ENCODE results near the gene SNTA1. TPM values are rescaled to one million over a fixed set of nuclear protein-coding genes. Genes with fewer than 3 reads are reported as not detected.

Gene SNTA1
- total and polyA plus RNA-seq, 2 of the 13 experiments (the other 11 are each of a cell fraction or from before 2014, with no cell fraction given), result 16.4 to 18.3 TPM

DNA sequence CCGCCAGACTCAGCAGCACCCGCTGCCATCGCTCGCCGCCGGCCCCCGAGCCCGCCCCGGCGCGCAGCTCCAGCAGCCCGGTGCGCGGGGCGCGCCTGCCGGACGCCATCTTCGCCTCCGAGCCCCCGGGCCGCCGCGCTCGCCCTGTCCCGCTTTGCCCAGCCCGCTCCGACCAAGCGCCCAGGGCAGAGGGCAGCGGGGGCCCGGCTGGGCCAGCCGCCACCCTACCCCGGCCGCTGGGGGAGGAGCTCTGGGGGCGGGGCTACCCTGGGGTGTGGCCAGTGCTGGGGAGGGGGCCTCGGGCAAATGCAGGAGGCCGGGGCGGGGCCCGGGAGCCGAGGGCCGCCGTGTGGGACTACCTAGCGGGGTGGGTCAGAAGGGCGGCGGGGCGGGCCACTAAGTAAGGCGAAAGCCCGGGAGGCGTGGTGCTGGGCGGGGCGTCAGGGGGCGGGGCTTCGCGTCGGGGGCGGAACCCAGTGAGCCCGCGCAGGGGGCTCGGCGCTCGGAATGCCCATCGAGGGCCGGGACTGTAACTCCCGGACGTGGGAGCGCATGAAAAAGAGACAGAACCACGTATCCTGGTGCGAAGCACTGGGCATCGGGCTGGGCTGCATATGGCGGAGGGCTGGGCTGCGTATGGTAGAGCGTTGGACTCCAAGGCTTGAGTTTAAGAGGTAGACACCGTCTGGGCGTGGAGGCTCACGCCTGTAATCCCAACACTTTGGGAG is at the start of gene SNTA1 (continued):
- TF ChIP-seq, protein P1, sequence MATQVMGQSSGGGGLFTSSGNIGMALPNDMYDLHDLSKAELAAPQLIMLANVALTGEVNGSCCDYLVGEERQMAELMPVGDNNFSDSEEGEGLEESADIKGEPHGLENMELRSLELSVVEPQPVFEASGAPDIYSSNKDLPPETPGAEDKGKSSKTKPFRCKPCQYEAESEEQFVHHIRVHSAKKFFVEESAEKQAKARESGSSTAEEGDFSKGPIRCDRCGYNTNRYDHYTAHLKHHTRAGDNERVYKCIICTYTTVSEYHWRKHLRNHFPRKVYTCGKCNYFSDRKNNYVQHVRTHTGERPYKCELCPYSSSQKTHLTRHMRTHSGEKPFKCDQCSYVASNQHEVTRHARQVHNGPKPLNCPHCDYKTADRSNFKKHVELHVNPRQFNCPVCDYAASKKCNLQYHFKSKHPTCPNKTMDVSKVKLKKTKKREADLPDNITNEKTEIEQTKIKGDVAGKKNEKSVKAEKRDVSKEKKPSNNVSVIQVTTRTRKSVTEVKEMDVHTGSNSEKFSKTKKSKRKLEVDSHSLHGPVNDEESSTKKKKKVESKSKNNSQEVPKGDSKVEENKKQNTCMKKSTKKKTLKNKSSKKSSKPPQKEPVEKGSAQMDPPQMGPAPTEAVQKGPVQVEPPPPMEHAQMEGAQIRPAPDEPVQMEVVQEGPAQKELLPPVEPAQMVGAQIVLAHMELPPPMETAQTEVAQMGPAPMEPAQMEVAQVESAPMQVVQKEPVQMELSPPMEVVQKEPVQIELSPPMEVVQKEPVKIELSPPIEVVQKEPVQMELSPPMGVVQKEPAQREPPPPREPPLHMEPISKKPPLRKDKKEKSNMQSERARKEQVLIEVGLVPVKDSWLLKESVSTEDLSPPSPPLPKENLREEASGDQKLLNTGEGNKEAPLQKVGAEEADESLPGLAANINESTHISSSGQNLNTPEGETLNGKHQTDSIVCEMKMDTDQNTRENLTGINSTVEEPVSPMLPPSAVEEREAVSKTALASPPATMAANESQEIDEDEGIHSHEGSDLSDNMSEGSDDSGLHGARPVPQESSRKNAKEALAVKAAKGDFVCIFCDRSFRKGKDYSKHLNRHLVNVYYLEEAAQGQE (IDR thresholded peaks at IDR 0.05; ENCODE audit: borderline replicate concordance in 1 of 2, low read depth in 1 of 2, low read length in 2 of 2), result no peak
- TF ChIP-seq, protein P2, sequence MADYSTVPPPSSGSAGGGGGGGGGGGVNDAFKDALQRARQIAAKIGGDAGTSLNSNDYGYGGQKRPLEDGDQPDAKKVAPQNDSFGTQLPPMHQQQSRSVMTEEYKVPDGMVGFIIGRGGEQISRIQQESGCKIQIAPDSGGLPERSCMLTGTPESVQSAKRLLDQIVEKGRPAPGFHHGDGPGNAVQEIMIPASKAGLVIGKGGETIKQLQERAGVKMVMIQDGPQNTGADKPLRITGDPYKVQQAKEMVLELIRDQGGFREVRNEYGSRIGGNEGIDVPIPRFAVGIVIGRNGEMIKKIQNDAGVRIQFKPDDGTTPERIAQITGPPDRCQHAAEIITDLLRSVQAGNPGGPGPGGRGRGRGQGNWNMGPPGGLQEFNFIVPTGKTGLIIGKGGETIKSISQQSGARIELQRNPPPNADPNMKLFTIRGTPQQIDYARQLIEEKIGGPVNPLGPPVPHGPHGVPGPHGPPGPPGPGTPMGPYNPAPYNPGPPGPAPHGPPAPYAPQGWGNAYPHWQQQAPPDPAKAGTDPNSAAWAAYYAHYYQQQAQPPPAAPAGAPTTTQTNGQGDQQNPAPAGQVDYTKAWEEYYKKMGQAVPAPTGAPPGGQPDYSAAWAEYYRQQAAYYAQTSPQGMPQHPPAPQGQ (CRISPR knock-in tag; IDR thresholded peaks at IDR 0.05; ENCODE audit: borderline replicate concordance), result no peak
- TF ChIP-seq NONO (IDR thresholded peaks at IDR 0.05) (no peak), NONO (CRISPR knock-in tag; conservative IDR thresholded peaks at IDR 0.05) (no peak; the same call in 1 of the 2 replicates), ARNT (IDR thresholded peaks at IDR 0.05) (no peak), ZNF703 (CRISPR knock-in tag; IDR thresholded peaks at IDR 0.05; ENCODE audit: borderline replicate concordance) (no peak), CHD2 (IDR thresholded peaks at IDR 0.05; ENCODE audit: low read depth, low read length) (no peak; the same call in 1 of the 2 replicates), ZNF879 (CRISPR knock-in tag; IDR thresholded peaks at IDR 0.05) (no peak), PRPF4 (IDR thresholded peaks at IDR 0.05; ENCODE audit: low read depth, low read length, poor library complexity, severe bottlenecking) (no peak), MED1 (CRISPR knock-in tag; IDR thresholded peaks at IDR 0.05) (no peak), SAP130 (CRISPR knock-in tag; IDR thresholded peaks at IDR 0.05; ENCODE audit: low read depth) (peak; percentile 67), ZNF878 (CRISPR knock-in tag; IDR thresholded peaks at IDR 0.05) (no peak), KDM3A (CRISPR knock-in tag; IDR thresholded peaks at IDR 0.05; ENCODE audit: low read depth) (no peak), BCL6 (CRISPR knock-in tag; IDR thresholded peaks at IDR 0.05) (no peak)
- TF ChIP-seq, protein P3, sequence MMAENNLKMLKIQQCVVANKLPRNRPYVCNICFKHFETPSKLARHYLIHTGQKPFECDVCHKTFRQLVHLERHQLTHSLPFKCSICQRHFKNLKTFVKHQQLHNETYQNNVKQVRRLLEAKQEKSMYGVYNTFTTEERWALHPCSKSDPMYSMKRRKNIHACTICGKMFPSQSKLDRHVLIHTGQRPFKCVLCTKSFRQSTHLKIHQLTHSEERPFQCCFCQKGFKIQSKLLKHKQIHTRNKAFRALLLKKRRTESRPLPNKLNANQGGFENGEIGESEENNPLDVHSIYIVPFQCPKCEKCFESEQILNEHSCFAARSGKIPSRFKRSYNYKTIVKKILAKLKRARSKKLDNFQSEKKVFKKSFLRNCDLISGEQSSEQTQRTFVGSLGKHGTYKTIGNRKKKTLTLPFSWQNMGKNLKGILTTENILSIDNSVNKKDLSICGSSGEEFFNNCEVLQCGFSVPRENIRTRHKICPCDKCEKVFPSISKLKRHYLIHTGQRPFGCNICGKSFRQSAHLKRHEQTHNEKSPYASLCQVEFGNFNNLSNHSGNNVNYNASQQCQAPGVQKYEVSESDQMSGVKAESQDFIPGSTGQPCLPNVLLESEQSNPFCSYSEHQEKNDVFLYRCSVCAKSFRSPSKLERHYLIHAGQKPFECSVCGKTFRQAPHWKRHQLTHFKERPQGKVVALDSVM (CRISPR knock-in tag; IDR thresholded peaks at IDR 0.05), result peak; percentile 22; the same call in 1 of the 2 replicates
- TF ChIP-seq, protein P4, sequence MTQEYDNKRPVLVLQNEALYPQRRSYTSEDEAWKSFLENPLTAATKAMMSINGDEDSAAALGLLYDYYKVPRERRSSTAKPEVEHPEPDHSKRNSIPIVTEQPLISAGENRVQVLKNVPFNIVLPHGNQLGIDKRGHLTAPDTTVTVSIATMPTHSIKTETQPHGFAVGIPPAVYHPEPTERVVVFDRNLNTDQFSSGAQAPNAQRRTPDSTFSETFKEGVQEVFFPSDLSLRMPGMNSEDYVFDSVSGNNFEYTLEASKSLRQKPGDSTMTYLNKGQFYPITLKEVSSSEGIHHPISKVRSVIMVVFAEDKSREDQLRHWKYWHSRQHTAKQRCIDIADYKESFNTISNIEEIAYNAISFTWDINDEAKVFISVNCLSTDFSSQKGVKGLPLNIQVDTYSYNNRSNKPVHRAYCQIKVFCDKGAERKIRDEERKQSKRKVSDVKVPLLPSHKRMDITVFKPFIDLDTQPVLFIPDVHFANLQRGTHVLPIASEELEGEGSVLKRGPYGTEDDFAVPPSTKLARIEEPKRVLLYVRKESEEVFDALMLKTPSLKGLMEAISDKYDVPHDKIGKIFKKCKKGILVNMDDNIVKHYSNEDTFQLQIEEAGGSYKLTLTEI (CRISPR knock-in tag; conservative IDR thresholded peaks at IDR 0.05), result no peak
- TF ChIP-seq, protein P5, sequence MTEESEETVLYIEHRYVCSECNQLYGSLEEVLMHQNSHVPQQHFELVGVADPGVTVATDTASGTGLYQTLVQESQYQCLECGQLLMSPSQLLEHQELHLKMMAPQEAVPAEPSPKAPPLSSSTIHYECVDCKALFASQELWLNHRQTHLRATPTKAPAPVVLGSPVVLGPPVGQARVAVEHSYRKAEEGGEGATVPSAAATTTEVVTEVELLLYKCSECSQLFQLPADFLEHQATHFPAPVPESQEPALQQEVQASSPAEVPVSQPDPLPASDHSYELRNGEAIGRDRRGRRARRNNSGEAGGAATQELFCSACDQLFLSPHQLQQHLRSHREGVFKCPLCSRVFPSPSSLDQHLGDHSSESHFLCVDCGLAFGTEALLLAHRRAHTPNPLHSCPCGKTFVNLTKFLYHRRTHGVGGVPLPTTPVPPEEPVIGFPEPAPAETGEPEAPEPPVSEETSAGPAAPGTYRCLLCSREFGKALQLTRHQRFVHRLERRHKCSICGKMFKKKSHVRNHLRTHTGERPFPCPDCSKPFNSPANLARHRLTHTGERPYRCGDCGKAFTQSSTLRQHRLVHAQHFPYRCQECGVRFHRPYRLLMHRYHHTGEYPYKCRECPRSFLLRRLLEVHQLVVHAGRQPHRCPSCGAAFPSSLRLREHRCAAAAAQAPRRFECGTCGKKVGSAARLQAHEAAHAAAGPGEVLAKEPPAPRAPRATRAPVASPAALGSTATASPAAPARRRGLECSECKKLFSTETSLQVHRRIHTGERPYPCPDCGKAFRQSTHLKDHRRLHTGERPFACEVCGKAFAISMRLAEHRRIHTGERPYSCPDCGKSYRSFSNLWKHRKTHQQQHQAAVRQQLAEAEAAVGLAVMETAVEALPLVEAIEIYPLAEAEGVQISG (CRISPR knock-in tag; IDR thresholded peaks at IDR 0.05), result peak; percentile 29; the same call in 1 of the 2 replicates
